Glutamatergic neuron (in vitro differentiated cells): ENCODE results near the gene LMF2. TPM values are rescaled to one million over a fixed set of nuclear protein-coding genes. Genes with fewer than 3 reads are reported as not detected.

ENCODE experiments used
- DNase-seq: peaks from one replicate; pipeline ENCODE4 v3.0.0; 2022
- H3K27ac Mint-ChIP-seq: one replicate; pipeline ENCODE4 v1.8.0; 2020; ENCODE audit warnings: mild to moderate bottlenecking, mixed read lengths, inconsistent platforms; ENCODE audit not compliant: unreplicated experiment
- H3K27me3 Mint-ChIP-seq: one replicate; pipeline ENCODE4 v1.8.0; 2020; ENCODE audit warnings: mild to moderate bottlenecking, moderate library complexity, mixed read lengths, inconsistent platforms; ENCODE audit not compliant: unreplicated experiment
- H3K36me3 Mint-ChIP-seq: one replicate; pipeline ENCODE4 v1.8.0; 2020; ENCODE audit warnings: mild to moderate bottlenecking, mixed read lengths, inconsistent platforms; ENCODE audit not compliant: unreplicated experiment
- H3K4me1 Mint-ChIP-seq: one replicate; pipeline ENCODE4 v1.8.0; 2020; ENCODE audit warnings: mild to moderate bottlenecking, low read depth, mixed read lengths, inconsistent platforms; ENCODE audit not compliant: unreplicated experiment
- H3K4me3 Mint-ChIP-seq: one replicate; pipeline ENCODE4 v1.8.0; 2020; ENCODE audit warnings: mild to moderate bottlenecking, mixed read lengths, inconsistent platforms; ENCODE audit not compliant: unreplicated experiment
- H3K9me3 Mint-ChIP-seq: one replicate; pipeline ENCODE4 v1.8.0; 2020; ENCODE audit warnings: mild to moderate bottlenecking, moderate library complexity, mixed read lengths, inconsistent platforms; ENCODE audit not compliant: unreplicated experiment
- CTCF ChIP-seq: fragments of 200-600 bp; sonication (generic); IDR thresholded peaks from one replicate; pipeline ENCODE4 v1.5.0; 2021; ENCODE audit not compliant: partially characterized antibody, unreplicated experiment
- total RNA-seq: library from RNA; stranded (reverse); fragmentation: NEBNext Ultra II Directional; extraction: Animal tissue kit (Norgen Biotek cat#: 25700); gene quantifications from one replicate; pipeline ENCODE4 v1.2.1, GENCODE V29; 2021; ENCODE audit not compliant: unreplicated experiment

LMF2 gene
- total RNA-seq, 1 donor from 2014 or later: 62.2 TPM

- Mint-ChIP-seq H3K4me1 (peaks cover 3% of the 10 kb centered on the region), H3K27me3 (peaks cover 6% of the 10 kb centered on the region), H3K36me3 (no peaks in the 10 kb centered on the region), H3K27ac (no peak overlapping the region), H3K4me3 (no peak overlapping the region), H3K9me3 (peaks cover 5% of the 10 kb centered on the region)
- DNase-seq: no peak
- no peak for TF ChIP-seq CTCF
These were observed 5.7 kb upstream of the LMF2 start for GRCh38 chr22:50513175-50513574.

GRCh38 chr22:50508897-50509296, 1.4 kb upstream of the LMF2 start:
- Mint-ChIP-seq H3K36me3 (no peaks in the 10 kb centered on the region), H3K4me3 (peak overlapping the region; percentile 91), H3K9me3 (peaks cover 4% of the 10 kb centered on the region), H3K27me3 (peaks cover 7% of the 10 kb centered on the region), H3K27ac (peak overlapping the region; percentile 72), H3K4me1 (peaks cover 3% of the 10 kb centered on the region)
- no peak for DNase-seq
- no peak for TF ChIP-seq CTCF

GRCh38 chr22:50507991-50508884, 736 bp upstream of the LMF2 start, which contains the start of gene NCAPH2:
Gene NCAPH2 (plus strand): TSS chr22:50508224. CDS start chr22:50508338, 114 bp downstream.
- Mint-ChIP-seq H3K9me3 (peaks cover 4% of the 10 kb centered on the region), H3K4me1 (peaks cover 3% of the 10 kb centered on the region), H3K36me3 (no peaks in the 10 kb centered on the region), H3K27ac (peak within 1 kb of the TSS; percentile 72), H3K27me3 (peaks cover 5% of the 10 kb centered on the region), H3K4me3 (peak within 1 kb of the TSS; percentile 91)
- no peak for TF ChIP-seq CTCF
- peak; percentile 97 for DNase-seq

GRCh38 chr22:50506611-50507420, 686 bp downstream of the LMF2 start:
- peak overlapping the region; percentile 89 for H3K4me3 Mint-ChIP-seq
- peaks cover 5% of the 10 kb centered on the region for H3K27me3 Mint-ChIP-seq
- H3K9me3 Mint-ChIP-seq: peaks cover 4% of the 10 kb centered on the region
- H3K36me3 Mint-ChIP-seq: no peaks in the 10 kb centered on the region
- H3K27ac Mint-ChIP-seq: peak overlapping the region; percentile 55
- peak; percentile 26 for DNase-seq
- H3K4me1 Mint-ChIP-seq: peaks cover 3% of the 10 kb centered on the region
- TF ChIP-seq CTCF: no peak
